IMR-90 (cell line): ENCODE data around the gene TEPSIN. TPM values are rescaled to one million over a fixed set of nuclear protein-coding genes. Genes with fewer than 3 reads are reported as not detected.

Experiments used
- ATAC-seq: fragments of 200-7000 bp; cut with Tn5 transposase; 2 replicates; pipeline ENCODE4 v1.9.1; 2020; ENCODE audit warnings: low read depth, mild to moderate bottlenecking, moderate library complexity
- BruUV-seq: library from RNA; stranded (reverse); fragments of 400-500 nt; replicated peaks from 2 replicates; lab custom pipeline; 2021; lab: Mats Ljungman, UMichigan
- CTCF ChIA-PET: fragments of 300-600 bp; formaldehyde crosslinking; extraction: SDS; loops from one replicate; lab custom pipeline; 2021; ENCODE audit warnings: antibody characterized with exemption; lab: Yijun Ruan, JAX
- POLR2A ChIA-PET: fragments of 300-600 bp; sonication (Branson Sonifier 250); formaldehyde crosslinking; loops from one replicate; lab custom pipeline; 2022; ENCODE audit warnings: antibody characterized with exemption; ENCODE audit not compliant: unreplicated experiment; lab: Charles Lee
- DNase-seq: peaks from one replicate; pipeline ENCODE4 v3.0.0; 2013
- H2AFZ ChIP-seq: replicated peaks from 2 replicates; pipeline ENCODE3; 2013; ENCODE audit warnings: low read length, mild to moderate bottlenecking; ENCODE audit not compliant: poor library complexity
- H2AK5ac ChIP-seq: 2 replicates; pipeline ENCODE4 v1.6.1; 2013; ENCODE audit warnings: low read depth, low read length, inconsistent platforms
- H2AK9ac ChIP-seq: replicated peaks from 2 replicates; pipeline ENCODE3; 2013; ENCODE audit warnings: mild to moderate bottlenecking, low read depth, low read length, moderate library complexity; ENCODE audit not compliant: poor library complexity
- H2BK120ac ChIP-seq: 2 replicates; pipeline ENCODE4 v1.6.1; 2013; ENCODE audit warnings: low read depth, low read length, inconsistent platforms
- H2BK15ac ChIP-seq: 3 replicates; pipeline ENCODE4 v1.6.1; 2013; ENCODE audit warnings: low read depth, low read length, inconsistent platforms
- H2BK20ac ChIP-seq: 2 replicates; pipeline ENCODE4 v1.6.1; 2013; ENCODE audit warnings: low read depth, mild to moderate bottlenecking, inconsistent platforms, low read length, moderate library complexity
- H2BK5ac ChIP-seq: 2 replicates; pipeline ENCODE4 v1.6.1; 2013; ENCODE audit warnings: mild to moderate bottlenecking, low read depth, low read length, inconsistent platforms; ENCODE audit not compliant: poor library complexity, severe bottlenecking
- H3K14ac ChIP-seq: replicated peaks from 2 replicates; pipeline ENCODE4 v1.6.1; 2013; ENCODE audit warnings: low read depth, low read length, inconsistent platforms
- H3K18ac ChIP-seq: 2 replicates; pipeline ENCODE4 v1.6.1; 2013; ENCODE audit warnings: low read depth, low read length, control low read depth
- H3K23ac ChIP-seq: 2 replicates; pipeline ENCODE4 v1.6.1; 2013; ENCODE audit warnings: low read depth, low read length, inconsistent platforms
- H3K27ac ChIP-seq: 2 replicates; pipeline ENCODE4 v1.5.1; 2013; ENCODE audit warnings: mild to moderate bottlenecking, control low read depth, low read length; ENCODE audit not compliant: insufficient read depth
- H3K27me3 ChIP-seq: 2 replicates; pipeline ENCODE4 v1.6.1; 2013; ENCODE audit warnings: low read length; ENCODE audit not compliant: control insufficient read depth, insufficient read depth
- H3K36me3 ChIP-seq: 2 replicates; pipeline ENCODE4 v1.6.1; 2013; ENCODE audit warnings: low read length, mixed read lengths; ENCODE audit not compliant: control insufficient read depth, insufficient read depth
- H3K4ac ChIP-seq: 2 replicates; pipeline ENCODE4 v1.6.1; 2013; ENCODE audit warnings: low read depth, low read length, inconsistent platforms
- H3K4me1 ChIP-seq: 2 replicates; pipeline ENCODE4 v1.6.1; 2013; ENCODE audit warnings: low read length, mixed read lengths; ENCODE audit not compliant: control insufficient read depth, insufficient read depth
- H3K4me2 ChIP-seq: 2 replicates; pipeline ENCODE4 v1.6.1; 2013; ENCODE audit warnings: low read depth, mild to moderate bottlenecking, control low read depth, low read length, moderate library complexity
- H3K4me3 ChIP-seq: 2 replicates; pipeline ENCODE4 v1.5.1; 2013; ENCODE audit warnings: low read depth, mild to moderate bottlenecking, control low read depth, low read length, moderate library complexity; ENCODE audit not compliant: insufficient read depth
- H3K56ac ChIP-seq: 2 replicates; pipeline ENCODE4 v1.6.1; 2013; ENCODE audit warnings: low read length, inconsistent platforms; ENCODE audit not compliant: insufficient read depth; ENCODE audit errors: extremely low read depth
- H3K79me1 ChIP-seq, 2 experiments: 2 replicates each; pipeline ENCODE4 v1.6.1; 2013; ENCODE audit warnings: low read length in 2 of 2, inconsistent platforms in 1 of 2, low read depth in 1 of 2
- H3K9ac ChIP-seq: 2 replicates; pipeline ENCODE4 v1.6.1; 2013; ENCODE audit warnings: low read depth, low read length, control low read depth
- H3K9me1 ChIP-seq: 2 replicates; pipeline ENCODE4 v1.6.1; 2013; ENCODE audit warnings: low read length, inconsistent platforms; ENCODE audit not compliant: insufficient read depth
- H3K9me3 ChIP-seq: 2 replicates; pipeline ENCODE4 v1.6.1; 2013; ENCODE audit warnings: low read length; ENCODE audit not compliant: control insufficient read depth, insufficient read depth
- H4K20me1 ChIP-seq: 2 replicates; pipeline ENCODE4 v1.6.1; 2013; ENCODE audit warnings: low read length, inconsistent platforms; ENCODE audit not compliant: insufficient read depth
- H4K5ac ChIP-seq: 2 replicates; pipeline ENCODE4 v1.6.1; 2013; ENCODE audit warnings: mild to moderate bottlenecking, low read depth, low read length, control low read depth
- H4K8ac ChIP-seq, 2 experiments: 2 replicates each; pipeline ENCODE4 v1.6.1; 2013; ENCODE audit warnings: low read depth in 2 of 2, low read length in 2 of 2, control low read depth in 1 of 2, inconsistent platforms in 1 of 2
- H4K91ac ChIP-seq: 2 replicates; pipeline ENCODE4 v1.6.1; 2013; ENCODE audit warnings: low read depth, low read length, inconsistent platforms; ENCODE audit not compliant: insufficient read depth
- BHLHE40 ChIP-seq: fragments of 150-350 bp; IDR thresholded peaks from 2 replicates; pipeline ENCODE4 v1.6.1; 2016; ENCODE audit warnings: mild to moderate bottlenecking, low read depth, low read length
- ELK1 ChIP-seq: fragments of 150-350 bp; IDR thresholded peaks from 2 replicates; pipeline ENCODE4 v1.6.1; 2016; ENCODE audit warnings: low read depth, mild to moderate bottlenecking, low read length, moderate library complexity, borderline replicate concordance
- FOS ChIP-seq: fragments of 150-350 bp; IDR thresholded peaks from 2 replicates; pipeline ENCODE4 v1.6.1; 2016; ENCODE audit warnings: low read depth, low read length
- MAZ ChIP-seq: IDR thresholded peaks from 2 replicates; pipeline ENCODE4 v1.6.1; 2012; ENCODE audit warnings: low read depth, mild to moderate bottlenecking, low read length, improper control_type of control experiment, moderate library complexity, borderline replicate concordance
- POLR2A ChIP-seq: IDR thresholded peaks from 2 replicates; pipeline ENCODE4 v1.6.1; 2012; ENCODE audit warnings: mild to moderate bottlenecking, low read depth, low read length
- RCOR1 ChIP-seq: IDR thresholded peaks from 2 replicates; pipeline ENCODE4 v1.6.1; 2012; ENCODE audit warnings: mild to moderate bottlenecking, low read length, improper control_type of control experiment; ENCODE audit not compliant: insufficient replicate concordance
- RFX5 ChIP-seq: IDR thresholded peaks from 2 replicates; pipeline ENCODE4 v1.8.0; 2012; ENCODE audit warnings: low read depth, mild to moderate bottlenecking, low read length, moderate library complexity
- SMC3 ChIP-seq: fragments of 150-350 bp; IDR thresholded peaks from 2 replicates; pipeline ENCODE4 v1.6.1; 2016; ENCODE audit warnings: low read depth, mild to moderate bottlenecking, antibody characterized with exemption, low read length, moderate library complexity
- WGBS, 2 experiments: methylation state at CpG; one replicate each; pipeline versions ENCODE4 v1.1.5 to v1.1.7; 2013; ENCODE audit warnings: missing lambda C conversion rate in 2 of 2; ENCODE audit not compliant: insufficient read length in 1 of 2; ENCODE audit errors: extremely low coverage in 2 of 2; 5-methylcytosine and 5-hydroxymethylcytosine counted together
- dilution Hi-C: fragments of 300-500 bp; cut with HindIII; formaldehyde crosslinking; loops from one replicate; pipeline ENCODE4 v1.14.3; 2018; ENCODE audit warnings: low sequenced_read_pairs; ENCODE audit not compliant: unreplicated experiment
- in situ Hi-C: fragments of 300-500 bp; cut with MboI; formaldehyde crosslinking; loops from 3 replicates; pipeline ENCODE4 v1.14.3; 2019; ENCODE audit warnings: low sequenced_read_pairs, inconsistent platforms, mixed read lengths
- intact Hi-C: fragments of 100-400 bp; cut with micrococcal nuclease; formaldehyde crosslinking; loops from 2 replicates; pipeline ENCODE4 v1.10.0; 2022
- polyA plus RNA-seq, 3 experiments: library from polyadenylated mRNA; depleted of rRNA; stranded (reverse); fragments of >200 nt; gene quantifications; 2 replicates each; pipeline ENCODE4 v1.2.3, GENCODE V29; 2012; ENCODE audit warnings: low replicate concordance in 1 of 3
- total RNA-seq: library from RNA; depleted of rRNA; stranded (reverse); fragments of >200 nt; gene quantifications from 2 replicates; pipeline ENCODE4 v1.2.3, GENCODE V29; 2012

Gene TEPSIN
- total and polyA plus RNA-seq, 2 of the 4 experiments (the other 2 are of a cell fraction) = 3.2 to 28.1 TPM

GRCh38 chr17:81186203-81186602 lies 52.7 kb downstream of the TEPSIN start (continued):
- no peak for TF ChIP-seq SMC3

GRCh38 chr17:81184555-81184954 lies 54.3 kb downstream of the TEPSIN start:
- Histone ChIP-seq H3K4me1 (no peaks in the 10 kb centered on the region), H2BK120ac (no peak overlapping the region), H3K79me1 (no peaks in the 10 kb centered on the region), H3K4me2 (no peak overlapping the region), H3K9ac (no peak overlapping the region), H3K56ac (no peak overlapping the region), H4K91ac (no peak overlapping the region), H3K4me3 (no peak overlapping the region), H4K20me1 (no peaks in the 10 kb centered on the region), H4K5ac (no peak overlapping the region), H3K18ac (no peak overlapping the region), H3K36me3 (peaks cover 3% of the 10 kb centered on the region; the same call in 1 of the 2 replicates), H3K23ac (no peak overlapping the region), H3K14ac (no peak overlapping the region), H2BK20ac (no peak overlapping the region), H3K9me3 (no peaks in the 10 kb centered on the region), H4K8ac (no peak overlapping the region), H2AK9ac (peak overlapping the region; percentile 50), H3K27ac (no peak overlapping the region), H2BK15ac (no peak overlapping the region), H2AK5ac (no peak overlapping the region), H3K27me3 (peaks cover 6% of the 10 kb centered on the region; the same call in 1 of the 2 replicates), H2AFZ (no peak overlapping the region), H2BK5ac (no peak overlapping the region), H3K9me1 (no peaks in the 10 kb centered on the region), H3K4ac (no peak overlapping the region)
- DNase-seq (no peak), ATAC-seq (0 out of 2 replicates have a peak, but pooled peaks have one; percentile 18)
- no TSS peak for BruUV-seq
- CTCF ChIA-PET = no interaction called here
- POLR2A ChIA-PET = no interaction called here
- dilution Hi-C loops = no loop called here
- intact Hi-C loops = no loop called here
- WGBS, 2 experiments = 11% methylated on average over 7 of the region's 15 CpGs; no CpG with 5 or more reads in 1 of the 2 experiments
- in situ Hi-C loops = no loop called here
- no peak for TF ChIP-seq BHLHE40
- no peak for TF ChIP-seq RCOR1
- no peak for TF ChIP-seq FOS
- no peak for TF ChIP-seq ELK1
- TF ChIP-seq RFX5 = no peak
- TF ChIP-seq POLR2A = no peak
- no peak for TF ChIP-seq MAZ
